Activated naive CD4-positive, alpha-beta T cell treated with anti-CD3 and anti-CD28 coated beads, Interleukin-2, amount 50 U/mL, for 72 hours (primary cell): ENCODE results near the gene POLR3H. TPM values are rescaled to one million over a fixed set of nuclear protein-coding genes. Genes with fewer than 3 reads are reported as not detected.

ENCODE experiments used
- ATAC-seq, 2 donors: fragments of 150-1000 bp; cut with Tn5 transposase; 2 replicates each; pipeline ENCODE4 v1.10.0; 2021; ENCODE audit warnings: mild to moderate bottlenecking in 2 of 2, moderate library complexity in 2 of 2
- DNase-seq, 2 donors: peaks; one replicate each; pipeline ENCODE4 v3.0.0; 2021 to 2022; ENCODE audit warnings: low spot score in 2 of 2
- H3K27ac Mint-ChIP-seq, 2 donors: one replicate each; pipeline ENCODE4 v1.8.0; 2022; ENCODE audit warnings: mild to moderate bottlenecking in 2 of 2, mixed read lengths in 2 of 2
- H3K36me3 Mint-ChIP-seq, 2 donors: one replicate each; pipeline ENCODE4 v1.8.0; 2022; ENCODE audit warnings: mixed read lengths in 2 of 2
- H3K9me3 Mint-ChIP-seq, 2 donors: one replicate each; pipeline ENCODE4 v1.8.0; 2022; ENCODE audit warnings: mixed read lengths in 2 of 2
- total RNA-seq, 2 donors: library from RNA; stranded (reverse); gene quantifications; one replicate each; pipeline ENCODE4 v1.2.3, GENCODE V29; 2022

The POLR3H gene
- total RNA-seq, 2 donors from 2014 or later, result 11.2 to 32.7 TPM

GRCh38 chr22:41512421-41513194 is 31.7 kb downstream of the POLR3H start:
- ATAC-seq, result no peak

GRCh38 chr22:41511521-41511968 is 32.7 kb downstream of the POLR3H start:
- Mint-ChIP-seq H3K36me3 (no peaks in the 10 kb centered on the region), H3K9me3 (no peaks in the 10 kb centered on the region), H3K27ac (peak overlapping the region in 1 of 2 donors; percentile 36)
- DNase-seq (no peak), ATAC-seq (no peak)

More at GRCh38 chr22:41512421-41513194, 31.7 kb downstream of the POLR3H start:
- no peak for DNase-seq
- Mint-ChIP-seq H3K9me3 (no peaks in the 10 kb centered on the region), H3K27ac (peak overlapping the region in 1 of 2 donors; percentile 17), H3K36me3 (no peaks in the 10 kb centered on the region)

GRCh38 chr22:41508770-41509170 is 35.5 kb downstream of the POLR3H start:
- no peaks in the 10 kb centered on the region for H3K36me3 Mint-ChIP-seq
- ATAC-seq (no peak), DNase-seq (no peak)
- H3K27ac Mint-ChIP-seq, result no peak overlapping the region
- H3K9me3 Mint-ChIP-seq, result no peaks in the 10 kb centered on the region

DNA sequence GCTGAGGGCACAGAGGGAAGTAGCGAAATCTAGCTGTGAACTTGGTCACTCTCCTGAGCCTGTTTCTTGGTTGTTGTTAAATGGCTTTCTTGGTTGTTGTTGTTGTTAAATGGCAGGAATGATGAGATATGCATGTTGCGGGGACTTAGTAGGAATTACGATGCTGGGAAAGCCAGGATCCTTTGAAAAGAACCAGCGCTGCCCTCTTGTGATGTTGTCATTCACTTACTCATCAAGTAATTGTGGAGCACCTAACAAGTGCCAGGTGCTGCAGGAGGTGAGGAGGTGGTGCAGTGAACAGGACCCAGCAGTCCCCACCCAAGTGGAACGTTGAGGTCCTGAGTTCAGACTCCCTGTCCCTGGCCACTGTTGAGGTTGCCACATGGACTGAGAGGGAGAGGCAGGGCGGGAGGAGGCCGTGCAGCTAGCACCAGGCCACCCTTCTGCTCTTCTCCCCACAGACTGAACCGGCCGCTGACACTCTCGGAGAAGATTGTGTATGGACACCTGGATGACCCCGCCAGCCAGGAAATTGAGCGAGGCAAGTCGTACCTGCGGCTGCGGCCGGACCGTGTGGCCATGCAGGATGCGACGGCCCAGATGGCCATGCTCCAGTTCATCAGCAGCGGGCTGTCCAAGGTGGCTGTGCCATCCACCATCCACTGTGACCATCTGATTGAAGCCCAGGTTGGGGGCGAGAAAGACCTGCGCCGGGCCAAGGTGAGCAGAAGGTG is 36.8 kb downstream of the POLR3H start:
- H3K36me3 Mint-ChIP-seq, result no peaks in the 10 kb centered on the region
- ATAC-seq, result no peak

GRCh38 chr22:41505511-41506220 is 38.6 kb downstream of the POLR3H start:
- H3K9me3 Mint-ChIP-seq, result no peaks in the 10 kb centered on the region
- H3K27ac Mint-ChIP-seq, result no peak overlapping the region
- ATAC-seq, result no peak
- no peaks in the 10 kb centered on the region for H3K36me3 Mint-ChIP-seq
- no peak for DNase-seq

More for the DNA sequence above, 36.8 kb downstream of the POLR3H start:
- peak overlapping the region; percentile 5 to 62 for H3K27ac Mint-ChIP-seq
- no peaks in the 10 kb centered on the region for H3K9me3 Mint-ChIP-seq
- DNase-seq, result no peak

- Mint-ChIP-seq H3K36me3 (no peaks in the 10 kb centered on the region), H3K9me3 (no peaks in the 10 kb centered on the region), H3K27ac (peak overlapping the region in 1 of 2 donors; percentile 85)
- no peak for ATAC-seq
- DNase-seq, result no peak
These were observed 39.5 kb downstream of the POLR3H start for GRCh38 chr22:41504816-41505215.

DNA sequence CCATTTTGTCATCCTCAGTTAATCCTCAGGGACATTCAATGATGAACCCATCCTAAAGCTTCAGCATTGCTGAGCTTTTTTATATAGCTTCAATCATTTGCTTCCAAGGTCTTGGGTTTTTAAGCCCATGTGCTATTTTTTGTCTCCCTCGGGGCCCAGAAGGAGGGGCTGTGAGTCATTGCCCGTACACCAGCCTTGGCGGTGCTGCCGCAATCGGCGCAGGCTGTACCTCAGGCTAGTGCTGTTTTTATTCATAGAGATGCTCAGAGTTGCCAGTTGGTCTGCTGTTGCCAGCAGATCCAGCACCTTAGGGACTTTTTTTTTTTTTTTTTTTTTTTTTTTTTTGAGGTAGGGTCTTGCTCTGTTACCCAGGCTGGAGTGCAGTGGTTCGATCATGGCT is 39.9 kb downstream of the POLR3H start:
- Mint-ChIP-seq H3K27ac (no peak overlapping the region), H3K36me3 (no peaks in the 10 kb centered on the region), H3K9me3 (no peaks in the 10 kb centered on the region)
- ATAC-seq (no peak), DNase-seq (no peak)

DNA sequence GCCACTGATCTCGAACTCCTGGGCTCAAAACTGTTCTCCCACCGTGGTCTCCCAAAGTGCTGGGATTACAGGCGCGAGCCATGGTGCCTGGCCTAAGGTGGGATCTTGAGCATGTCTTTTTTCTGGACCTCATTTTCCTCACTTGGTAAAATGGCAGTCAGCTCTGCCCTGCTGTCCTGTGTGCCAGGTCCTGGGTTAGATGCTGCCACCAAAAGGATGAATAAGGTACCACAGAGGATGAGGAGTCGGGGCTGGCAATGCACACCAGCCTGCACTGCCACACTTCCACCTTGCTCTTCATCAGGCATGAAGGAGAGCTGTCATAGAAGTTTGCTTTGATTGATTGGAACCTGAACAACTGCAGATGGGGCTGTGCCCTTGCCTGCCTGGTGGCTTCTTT is 43.1 kb downstream of the POLR3H start:
- H3K36me3 Mint-ChIP-seq, result no peaks in the 10 kb centered on the region
- peak overlapping the region; percentile 21 to 36 for H3K27ac Mint-ChIP-seq
- peak; percentile 66 to 67 for ATAC-seq

DNA sequence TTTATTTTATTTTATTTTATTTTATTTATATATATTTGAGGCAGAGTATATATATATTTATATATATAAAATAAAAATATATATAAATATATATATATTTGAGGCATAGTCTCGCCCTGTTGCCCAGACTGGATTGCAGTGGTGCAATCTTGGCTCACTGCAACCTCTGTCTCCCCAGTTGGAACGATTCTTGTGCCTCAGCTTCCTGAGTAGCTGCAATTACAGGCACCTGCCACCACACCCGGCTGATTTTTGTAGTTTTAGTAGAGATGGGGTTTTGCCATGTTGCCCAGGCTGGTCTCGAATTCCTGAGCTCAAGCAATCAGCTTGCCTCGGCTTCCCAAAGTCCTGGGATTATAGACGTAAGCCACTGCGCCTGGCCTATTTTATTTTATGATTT is 44.0 kb downstream of the POLR3H start:
- no peak for ATAC-seq
- Mint-ChIP-seq H3K27ac (no peak overlapping the region), H3K9me3 (no peaks in the 10 kb centered on the region), H3K36me3 (no peaks in the 10 kb centered on the region)
- no peak for DNase-seq

More for the DNA sequence above, 43.1 kb downstream of the POLR3H start:
- DNase-seq, result no peak
- H3K9me3 Mint-ChIP-seq, result no peaks in the 10 kb centered on the region

DNA sequence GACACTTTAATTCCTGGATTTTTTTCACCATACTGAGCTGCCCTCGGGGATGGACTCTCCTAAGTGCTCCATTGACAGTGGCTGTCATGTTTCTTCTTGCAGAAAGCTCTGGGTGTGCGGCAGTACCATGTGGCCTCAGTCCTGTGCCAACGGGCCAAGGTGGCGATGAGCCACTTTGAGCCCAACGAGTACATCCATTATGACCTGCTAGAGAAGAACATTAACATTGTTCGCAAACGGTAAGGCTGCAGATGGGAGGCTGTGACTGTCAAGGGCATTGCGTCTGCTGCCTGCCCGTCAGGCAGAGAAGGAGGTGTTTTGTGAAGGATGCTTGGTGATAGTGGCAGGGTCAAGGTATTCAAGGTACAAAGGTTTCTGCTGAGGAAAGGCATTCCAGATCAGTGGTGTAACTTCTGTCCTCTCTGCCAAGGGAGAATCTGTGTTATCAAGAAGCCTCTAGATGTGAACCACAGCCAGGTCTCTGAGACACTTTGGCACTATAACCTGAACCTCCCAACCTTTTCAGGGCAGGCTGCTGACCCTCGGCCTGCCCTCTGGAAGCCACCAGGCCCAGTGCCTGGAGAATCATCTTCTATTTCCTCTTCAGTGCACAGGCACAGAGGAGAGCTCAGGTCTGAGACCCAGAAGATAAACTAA is 44.5 kb downstream of the POLR3H start:
- Mint-ChIP-seq H3K36me3 (no peaks in the 10 kb centered on the region), H3K9me3 (no peaks in the 10 kb centered on the region), H3K27ac (no peak overlapping the region)
- ATAC-seq (no peak), DNase-seq (no peak)

- DNase-seq, result no peak
- H3K36me3 Mint-ChIP-seq, result no peaks in the 10 kb centered on the region
- no peaks in the 10 kb centered on the region for H3K9me3 Mint-ChIP-seq
- no peak overlapping the region for H3K27ac Mint-ChIP-seq
- ATAC-seq, result no peak
These were observed 45.9 kb downstream of the POLR3H start for GRCh38 chr22:41498303-41498835.

DNA sequence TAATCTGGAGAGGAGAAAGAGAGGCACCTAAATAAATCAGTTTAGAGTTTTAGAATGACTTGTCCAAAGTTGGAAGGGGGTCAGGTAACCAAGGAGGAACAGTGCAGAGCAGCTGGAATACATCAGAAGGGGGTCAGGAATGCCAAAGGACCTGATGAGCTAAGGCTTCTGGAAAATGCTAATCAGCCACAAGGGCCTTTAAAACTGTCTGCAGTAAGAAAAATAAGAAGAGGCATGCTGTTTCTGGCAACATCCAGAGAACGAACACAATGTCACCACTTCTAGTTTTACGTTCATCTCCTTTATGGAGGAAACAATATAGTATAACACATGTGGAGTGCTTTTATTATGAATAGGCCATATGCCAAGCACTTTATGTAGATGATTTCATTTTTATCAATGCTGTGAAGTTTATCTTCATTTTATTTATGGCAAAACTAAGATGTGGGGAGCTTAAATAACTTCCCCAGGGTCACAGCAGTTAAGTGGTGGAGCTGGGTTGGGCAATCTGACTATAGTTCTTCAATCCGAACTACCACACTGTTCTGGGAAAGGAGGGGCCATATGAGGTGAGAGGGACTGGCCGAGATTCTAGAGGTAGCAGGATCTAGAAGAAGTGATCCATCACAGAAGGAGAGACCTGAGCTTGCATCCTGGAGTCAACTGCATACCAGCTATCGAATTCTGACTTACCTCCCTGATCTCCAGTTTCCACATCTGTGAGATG is 52.7 kb downstream of the POLR3H start:
- no peaks in the 10 kb centered on the region for H3K9me3 Mint-ChIP-seq
- no peaks in the 10 kb centered on the region for H3K36me3 Mint-ChIP-seq
- DNase-seq (no peak), ATAC-seq (no peak)
- peak overlapping the region; percentile 23 to 51 for H3K27ac Mint-ChIP-seq

GRCh38 chr22:41488596-41489385 is 55.5 kb downstream of the POLR3H start:
- H3K9me3 Mint-ChIP-seq, result no peaks in the 10 kb centered on the region
- no peaks in the 10 kb centered on the region for H3K36me3 Mint-ChIP-seq
- no peak for DNase-seq
- peak overlapping the region in 1 of 2 donors; percentile 78 for H3K27ac Mint-ChIP-seq
- no peak for ATAC-seq

- H3K9me3 Mint-ChIP-seq, result no peaks in the 10 kb centered on the region
- no peak overlapping the region for H3K27ac Mint-ChIP-seq
- no peaks in the 10 kb centered on the region for H3K36me3 Mint-ChIP-seq
- DNase-seq, result no peak
- no peak for ATAC-seq
These were observed 56.2 kb downstream of the POLR3H start for GRCh38 chr22:41488076-41488475.
